ENCODE data around the gene MED23.

The MED23 gene

DNA sequence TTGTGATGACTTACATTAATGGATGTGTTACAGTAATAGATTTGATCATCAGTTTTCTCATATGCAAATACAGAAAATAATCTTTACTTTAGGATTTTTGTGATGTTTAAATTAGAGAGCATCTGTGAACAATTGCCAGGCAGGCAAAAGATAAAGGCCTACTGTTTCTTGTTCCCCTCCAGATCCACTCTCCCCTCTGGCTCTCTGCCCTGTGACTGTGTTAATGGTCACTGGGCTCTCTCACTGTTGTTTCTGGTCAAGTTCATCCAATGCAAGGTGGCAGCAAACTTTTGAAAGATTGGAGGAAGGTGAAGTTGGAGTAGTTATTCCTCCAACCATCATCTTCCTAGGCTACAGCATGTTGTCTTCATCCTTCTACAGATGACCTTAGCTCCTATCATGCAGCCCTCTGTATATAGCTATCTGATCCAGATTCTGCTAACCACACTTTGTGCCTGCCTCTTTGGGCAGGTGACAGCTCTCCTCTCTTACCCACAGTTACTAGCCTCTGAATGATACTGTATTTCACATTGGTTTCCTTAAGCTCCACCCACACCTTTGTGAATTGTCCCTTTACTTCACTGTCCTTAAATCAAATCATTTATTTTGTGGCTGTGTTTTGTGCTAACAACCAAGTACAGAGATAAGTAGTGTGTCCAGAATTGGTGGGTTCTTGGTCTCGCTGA is 103.9 kb downstream of the MED23 start:
- TF ChIP-seq, protein P1, sequence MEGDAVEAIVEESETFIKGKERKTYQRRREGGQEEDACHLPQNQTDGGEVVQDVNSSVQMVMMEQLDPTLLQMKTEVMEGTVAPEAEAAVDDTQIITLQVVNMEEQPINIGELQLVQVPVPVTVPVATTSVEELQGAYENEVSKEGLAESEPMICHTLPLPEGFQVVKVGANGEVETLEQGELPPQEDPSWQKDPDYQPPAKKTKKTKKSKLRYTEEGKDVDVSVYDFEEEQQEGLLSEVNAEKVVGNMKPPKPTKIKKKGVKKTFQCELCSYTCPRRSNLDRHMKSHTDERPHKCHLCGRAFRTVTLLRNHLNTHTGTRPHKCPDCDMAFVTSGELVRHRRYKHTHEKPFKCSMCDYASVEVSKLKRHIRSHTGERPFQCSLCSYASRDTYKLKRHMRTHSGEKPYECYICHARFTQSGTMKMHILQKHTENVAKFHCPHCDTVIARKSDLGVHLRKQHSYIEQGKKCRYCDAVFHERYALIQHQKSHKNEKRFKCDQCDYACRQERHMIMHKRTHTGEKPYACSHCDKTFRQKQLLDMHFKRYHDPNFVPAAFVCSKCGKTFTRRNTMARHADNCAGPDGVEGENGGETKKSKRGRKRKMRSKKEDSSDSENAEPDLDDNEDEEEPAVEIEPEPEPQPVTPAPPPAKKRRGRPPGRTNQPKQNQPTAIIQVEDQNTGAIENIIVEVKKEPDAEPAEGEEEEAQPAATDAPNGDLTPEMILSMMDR (IDR thresholded peaks at IDR 0.05; ENCODE audit: borderline replicate concordance, insufficient read depth, low read depth, low read length), result no peak
- no peak overlapping the region for H3K4me3 ChIP-seq (ENCODE audit: low read depth, low read length)

Measured in GM12875 (cell line).